ENCODE data around the gene ROCK1.

DNA sequence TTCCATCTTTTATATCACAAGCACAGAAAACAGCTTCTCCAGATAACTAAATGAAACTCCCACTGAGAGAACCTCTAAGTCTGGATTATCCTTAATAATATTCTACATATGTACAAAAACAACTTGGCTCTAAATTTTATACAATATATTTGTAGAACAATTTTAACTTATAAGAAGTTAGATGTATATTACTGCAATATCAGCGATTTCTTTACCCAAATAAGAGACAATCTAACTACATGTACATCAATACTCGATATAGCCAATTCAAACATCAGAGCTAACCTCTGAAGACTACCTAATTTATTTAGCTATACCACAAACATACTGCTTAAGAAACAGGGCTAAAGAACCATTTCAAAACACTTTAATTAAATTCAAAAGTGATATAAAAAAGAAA lies 148.6 kb downstream of the ROCK1 start:
- TF ChIP-seq CTCF (IDR thresholded peaks at IDR 0.05) = no peak
- no peak for TF ChIP-seq POLR2A (IDR thresholded peaks at IDR 0.05)
- TF ChIP-seq POLR2AphosphoS5 (IDR thresholded peaks at IDR 0.05) = no peak
